Measurements from ENCODE around the gene ZNF620. TPM values are rescaled to one million over a fixed set of nuclear protein-coding genes. Genes with fewer than 3 reads are reported as not detected.

The ZNF620 gene
- total RNA-seq, 4 donors from 2014 or later, result 4.4 to 6.7 (median 5.6) TPM

GRCh38 chr3:40490916-40491315 lies 14.9 kb upstream of the ZNF620 start:
- no peak overlapping the region for H3K4me3 ChIP-seq
- DNase-seq, result no peak
- H3K27me3 ChIP-seq, result no peaks in the 10 kb centered on the region
- H3K36me3 ChIP-seq, result peaks cover 0 to 22% (median 0%) of the 10 kb centered on the region in 3 donors
- TF ChIP-seq CTCF (IDR thresholded peaks at IDR 0.05) (no peak), POLR2A (IDR thresholded peaks at IDR 0.05) (no peak)
- no peak overlapping the region for H3K27ac ChIP-seq
- no peaks in the 10 kb centered on the region for H3K4me1 ChIP-seq
- H3K9me3 ChIP-seq, result peaks cover 0 to 19% (median 7%) of the 10 kb centered on the region in 4 donors

- H3K9me3 ChIP-seq, result no peaks in the 10 kb centered on the region
- H3K27me3 ChIP-seq, result no peaks in the 10 kb centered on the region
- DNase-seq, result no peak
- no peak overlapping the region for H3K4me3 ChIP-seq
- no peaks in the 10 kb centered on the region for H3K36me3 ChIP-seq
- TF ChIP-seq POLR2A (IDR thresholded peaks at IDR 0.05) (no peak), CTCF (IDR thresholded peaks at IDR 0.05) (no peak)
- H3K27ac ChIP-seq, result no peak overlapping the region
- no peaks in the 10 kb centered on the region for H3K4me1 ChIP-seq
Measured at GRCh38 chr3:40494698-40495097, 11.1 kb upstream of the ZNF620 start.

DNA sequence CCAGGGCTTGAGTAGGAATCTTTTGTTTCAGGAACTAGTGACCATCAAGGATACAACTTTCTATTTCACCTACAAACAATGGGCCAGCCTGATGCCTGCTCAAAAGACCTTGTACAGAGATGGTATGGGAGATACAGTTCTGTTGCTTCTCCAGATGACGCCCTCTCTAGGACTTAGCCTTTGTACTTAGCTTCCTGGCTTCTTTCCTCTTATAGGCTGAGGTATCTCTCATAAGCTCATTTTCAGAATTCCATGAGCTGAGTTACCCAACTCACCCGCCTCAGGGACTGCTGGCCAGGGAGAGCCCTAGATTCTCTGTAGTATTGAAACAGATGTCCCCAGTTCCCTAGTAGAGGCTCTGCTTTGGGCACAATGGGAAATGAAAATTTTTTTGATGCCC lies 8.6 kb upstream of the ZNF620 start:
- H3K27ac ChIP-seq, result no peak overlapping the region
- H3K9me3 ChIP-seq, result no peaks in the 10 kb centered on the region

DNA sequence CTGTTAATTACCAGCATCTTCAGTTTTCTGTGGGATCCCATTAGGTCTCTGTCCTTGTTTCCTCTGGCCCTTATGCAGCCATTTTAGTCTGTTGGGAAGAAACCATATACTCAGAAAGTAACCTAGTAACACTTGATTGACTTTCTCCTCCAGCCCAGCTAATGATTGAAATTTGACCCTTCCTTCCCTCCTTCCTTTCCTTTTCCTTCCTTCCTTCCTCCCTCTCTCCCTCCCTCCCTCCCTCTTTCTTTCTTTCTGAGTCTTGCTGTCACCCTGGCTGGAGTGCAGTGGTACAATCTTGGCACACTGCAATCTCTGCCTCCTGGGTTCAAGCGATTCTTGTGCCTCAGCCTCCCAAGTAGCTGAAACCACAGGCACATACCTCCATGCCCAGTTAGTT lies 5.9 kb upstream of the ZNF620 start:
- Histone ChIP-seq H3K4me3 (no peak overlapping the region), H3K9me3 (no peaks in the 10 kb centered on the region), H3K27ac (no peak overlapping the region), H3K27me3 (no peaks in the 10 kb centered on the region), H3K4me1 (peaks cover 0 to 3% (median 0%) of the 10 kb centered on the region in 4 donors), H3K36me3 (no peaks in the 10 kb centered on the region)
- DNase-seq, result no peak
- TF ChIP-seq POLR2A (IDR thresholded peaks at IDR 0.05) (no peak), CTCF (IDR thresholded peaks at IDR 0.05) (no peak)

More for the DNA sequence above, 8.6 kb upstream of the ZNF620 start:
- H3K27me3 ChIP-seq, result no peaks in the 10 kb centered on the region
- H3K4me3 ChIP-seq, result no peak overlapping the region
- no peaks in the 10 kb centered on the region for H3K4me1 ChIP-seq
- TF ChIP-seq CTCF (IDR thresholded peaks at IDR 0.05) (no peak), POLR2A (IDR thresholded peaks at IDR 0.05) (no peak)
- DNase-seq, result no peak
- no peaks in the 10 kb centered on the region for H3K36me3 ChIP-seq

DNA sequence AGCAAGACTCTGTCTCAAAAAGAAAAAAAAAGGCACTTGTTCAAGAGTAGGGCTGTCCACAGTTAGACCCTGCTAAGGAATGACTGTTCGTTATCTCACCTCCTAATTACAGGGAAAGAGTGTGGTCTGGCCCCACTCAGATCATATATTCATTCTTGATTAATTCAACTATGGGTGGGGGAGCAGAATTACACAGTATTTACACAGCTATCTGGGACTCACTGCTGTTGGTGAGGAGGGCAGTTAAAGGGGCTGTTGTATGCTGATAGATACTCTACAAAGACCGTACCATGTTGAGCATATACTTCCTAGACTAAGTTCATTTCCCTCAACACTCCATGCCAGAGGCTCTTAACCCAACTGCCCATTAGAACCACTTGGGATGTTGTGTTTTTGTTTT lies 3.8 kb upstream of the ZNF620 start:
- no peak for TF ChIP-seq POLR2A (IDR thresholded peaks at IDR 0.05)
- no peak for TF ChIP-seq CTCF (IDR thresholded peaks at IDR 0.05)
- no peaks in the 10 kb centered on the region for H3K27me3 ChIP-seq
- DNase-seq, result no peak
- no peaks in the 10 kb centered on the region for H3K36me3 ChIP-seq
- H3K4me1 ChIP-seq, result peaks cover 0 to 15% (median 0%) of the 10 kb centered on the region in 4 donors
- no peak overlapping the region for H3K4me3 ChIP-seq
- no peaks in the 10 kb centered on the region for H3K9me3 ChIP-seq
- no peak overlapping the region for H3K27ac ChIP-seq

All from Peyer's patch (tissue), 4 donors.